ENCODE measurements around the gene IKZF5. TPM values are rescaled to one million over a fixed set of nuclear protein-coding genes. Genes with fewer than 3 reads are reported as not detected.

IKZF5 gene
- total RNA-seq, 4 donors from 2014 or later: 4.3 to 11.0 (median 7.7) TPM

GRCh38 chr10:122999347-122999746 is 9.2 kb downstream of the IKZF5 start:
- intact Hi-C loops (cut with DNase I; ENCODE audit: low total_unique reads): no loop called here
- Histone ChIP-seq H3K4me3 (no peak overlapping the region), H3K4me1 (peaks cover 4 to 7% of the 10 kb centered on the region in 2 donors), H3K36me3 (peaks cover 0 to 18% of the 10 kb centered on the region in 2 donors), H3K27ac (no peak overlapping the region), H3K27me3 (no peaks in the 10 kb centered on the region), H3K9me3 (no peaks in the 10 kb centered on the region)
- DNase-seq (no peak), ATAC-seq (no peak)
- in situ Hi-C loops (cut with MboI; ENCODE audit: low sequenced_read_pairs in 4 of 4): no loop called here
- TF ChIP-seq POLR2A (IDR thresholded peaks at IDR 0.05) (no peak), CTCF (IDR thresholded peaks at IDR 0.05 in 4 of 5, conservative IDR thresholded peaks at IDR 0.05 in 1 of 5) (no peak)

- intact Hi-C loops (cut with DNase I; ENCODE audit: low total_unique reads) (no loop called here), in situ Hi-C loops (cut with MboI; ENCODE audit: low sequenced_read_pairs in 4 of 4) (no loop called here)
- peaks cover 0 to 22% of the 10 kb centered on the region in 2 donors for H3K36me3 ChIP-seq
- ATAC-seq (no peak), DNase-seq (no peak)
- H3K4me1 ChIP-seq: peaks cover 4 to 7% of the 10 kb centered on the region in 2 donors
- H3K4me3 ChIP-seq: no peak overlapping the region
- no peak overlapping the region for H3K27ac ChIP-seq
- H3K27me3 ChIP-seq: no peaks in the 10 kb centered on the region
- TF ChIP-seq CTCF (IDR thresholded peaks at IDR 0.05 in 4 of 5, conservative IDR thresholded peaks at IDR 0.05 in 1 of 5) (no peak), POLR2A (IDR thresholded peaks at IDR 0.05) (no peak)
- no peaks in the 10 kb centered on the region for H3K9me3 ChIP-seq
Measured at GRCh38 chr10:122998934-122999333, 9.7 kb downstream of the IKZF5 start.

- H3K4me3 ChIP-seq: no peak overlapping the region
- intact Hi-C loops (cut with DNase I; ENCODE audit: low total_unique reads) (no loop called here), in situ Hi-C loops (cut with MboI; ENCODE audit: low sequenced_read_pairs in 4 of 4) (no loop called here)
- H3K36me3 ChIP-seq: peaks cover 0 to 27% of the 10 kb centered on the region in 2 donors
- no peak for TF ChIP-seq POLR2A (IDR thresholded peaks at IDR 0.05)
- TF ChIP-seq CTCF (IDR thresholded peaks at IDR 0.05 in 4 of 5, conservative IDR thresholded peaks at IDR 0.05 in 1 of 5): no peak
- no peak overlapping the region for H3K27ac ChIP-seq
- ATAC-seq (no peak), DNase-seq (no peak)
- no peaks in the 10 kb centered on the region for H3K27me3 ChIP-seq
- H3K9me3 ChIP-seq: no peaks in the 10 kb centered on the region
- peaks cover 4 to 7% of the 10 kb centered on the region in 2 donors for H3K4me1 ChIP-seq
Measured at GRCh38 chr10:122998360-122998917, 10.2 kb downstream of the IKZF5 start.

GRCh38 chr10:122997864-122998263 is 10.7 kb downstream of the IKZF5 start:
- Histone ChIP-seq H3K27ac (no peak overlapping the region), H3K4me1 (peaks cover 4 to 7% of the 10 kb centered on the region in 2 donors), H3K36me3 (peaks cover 0 to 29% of the 10 kb centered on the region in 2 donors), H3K27me3 (no peaks in the 10 kb centered on the region), H3K4me3 (no peak overlapping the region), H3K9me3 (no peaks in the 10 kb centered on the region)
- no peak for TF ChIP-seq CTCF (IDR thresholded peaks at IDR 0.05 in 4 of 5, conservative IDR thresholded peaks at IDR 0.05 in 1 of 5)
- TF ChIP-seq POLR2A (IDR thresholded peaks at IDR 0.05): no peak
- DNase-seq (no peak), ATAC-seq (no peak)
- in situ Hi-C loops (cut with MboI; ENCODE audit: low sequenced_read_pairs in 4 of 4): no loop called here
- intact Hi-C loops (cut with DNase I; ENCODE audit: low total_unique reads): no loop called here

- TF ChIP-seq POLR2A (IDR thresholded peaks at IDR 0.05) (no peak), CTCF (IDR thresholded peaks at IDR 0.05 in 4 of 5, conservative IDR thresholded peaks at IDR 0.05 in 1 of 5) (no peak)
- no peak for ATAC-seq
- peaks cover 4 to 7% of the 10 kb centered on the region in 2 donors for H3K4me1 ChIP-seq
- H3K9me3 ChIP-seq: no peaks in the 10 kb centered on the region
- in situ Hi-C loops (cut with MboI; ENCODE audit: low sequenced_read_pairs in 4 of 4) (no loop called here), intact Hi-C loops (cut with DNase I; ENCODE audit: low total_unique reads) (no loop called here)
- H3K27me3 ChIP-seq: no peaks in the 10 kb centered on the region
- peaks cover 0 to 29% of the 10 kb centered on the region in 2 donors for H3K36me3 ChIP-seq
- no peak for DNase-seq
- no peak overlapping the region for H3K27ac ChIP-seq
- H3K4me3 ChIP-seq: no peak overlapping the region
Measured at GRCh38 chr10:122995936-122996335, 12.7 kb downstream of the IKZF5 start.

Data from gastrocnemius medialis (tissue), 4 donors.